ENCODE results near the gene CFL1. TPM values are rescaled to one million over a fixed set of nuclear protein-coding genes. Genes with fewer than 3 reads are reported as not detected.

CFL1 gene
- polyA plus RNA-seq, 5 donors, result 574 to 838 (median 723) TPM

DNA sequence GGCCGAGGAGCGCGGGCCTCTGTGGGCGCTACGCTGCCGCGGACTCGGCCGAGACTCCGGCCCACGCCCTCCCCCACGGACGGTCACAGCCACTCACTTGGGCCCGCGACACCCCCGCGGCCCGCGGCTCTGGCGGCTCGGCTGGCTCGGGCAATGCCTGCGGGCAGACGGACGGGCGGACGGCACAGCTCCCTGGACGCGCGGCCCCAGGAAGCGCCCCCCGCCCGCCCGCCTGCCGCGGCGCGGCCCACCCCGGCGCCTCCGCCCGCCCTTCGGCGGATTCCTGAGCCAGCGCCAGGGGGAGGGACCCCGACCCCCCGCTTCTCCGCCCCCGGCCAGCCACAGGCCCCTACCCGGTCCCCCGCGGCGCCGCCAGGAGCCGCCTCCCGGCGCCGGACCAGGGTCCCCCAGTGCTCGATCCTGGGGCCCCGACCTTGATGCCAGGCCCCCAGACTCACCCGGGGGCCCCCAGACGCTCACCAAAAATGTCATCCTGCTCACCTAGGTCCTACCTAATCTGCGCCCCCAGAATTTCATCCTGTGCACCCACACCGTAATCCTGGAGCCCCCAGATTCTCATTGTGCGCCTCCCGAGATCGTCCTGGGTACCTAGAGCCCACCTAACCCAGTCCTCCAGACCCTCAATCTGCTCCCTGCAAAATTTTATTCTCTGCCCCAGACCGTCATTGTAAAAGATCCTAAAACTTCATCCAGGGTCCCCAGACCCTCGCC is 14.8 kb upstream of the CFL1 start, which contains the start of gene EFEMP2:
Gene EFEMP2, minus strand, starts transcription at position 215 of the 732 bp plus-strand sequence. CDS start 446 bp downstream, outside the sequence.
- DNase-seq, result peak; percentile 76 to 80

DNA sequence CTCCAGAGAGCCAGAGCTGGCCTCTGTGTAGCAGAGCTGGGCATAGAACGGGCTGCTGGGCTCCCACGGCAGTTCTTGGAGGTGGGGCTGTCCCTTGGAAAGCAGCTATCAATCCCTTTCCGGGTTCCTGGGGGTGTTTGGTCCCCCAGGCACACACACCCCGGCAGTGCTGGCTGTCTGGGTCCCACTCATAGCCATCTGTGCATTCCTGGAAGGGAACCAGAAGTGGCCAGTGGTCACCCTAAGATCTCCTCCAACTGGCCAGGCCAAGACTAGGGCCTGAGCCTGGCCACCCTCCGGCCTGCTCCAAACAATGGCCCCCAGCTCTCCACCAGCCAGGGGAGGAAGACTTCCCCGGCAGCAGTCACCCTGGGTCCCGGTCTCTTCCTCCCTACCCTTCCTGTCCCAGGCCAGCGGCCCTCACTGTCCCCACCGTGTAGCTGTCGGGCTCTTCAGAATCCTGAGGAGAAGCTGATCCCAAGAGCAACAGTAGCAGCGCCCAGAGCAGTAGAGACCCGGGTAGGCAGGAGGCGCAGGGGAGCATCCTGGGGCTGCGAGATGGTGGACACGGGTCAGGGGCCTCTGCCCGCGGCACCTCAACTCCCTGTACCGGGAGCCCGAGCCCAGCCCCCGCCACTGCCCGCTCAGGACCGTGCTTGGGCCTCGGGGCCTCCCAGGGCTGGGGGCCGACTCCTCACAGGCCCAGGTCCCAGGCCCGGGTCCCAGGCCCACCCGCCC is 14.0 kb upstream of the CFL1 start:
- no peak for DNase-seq

DNA sequence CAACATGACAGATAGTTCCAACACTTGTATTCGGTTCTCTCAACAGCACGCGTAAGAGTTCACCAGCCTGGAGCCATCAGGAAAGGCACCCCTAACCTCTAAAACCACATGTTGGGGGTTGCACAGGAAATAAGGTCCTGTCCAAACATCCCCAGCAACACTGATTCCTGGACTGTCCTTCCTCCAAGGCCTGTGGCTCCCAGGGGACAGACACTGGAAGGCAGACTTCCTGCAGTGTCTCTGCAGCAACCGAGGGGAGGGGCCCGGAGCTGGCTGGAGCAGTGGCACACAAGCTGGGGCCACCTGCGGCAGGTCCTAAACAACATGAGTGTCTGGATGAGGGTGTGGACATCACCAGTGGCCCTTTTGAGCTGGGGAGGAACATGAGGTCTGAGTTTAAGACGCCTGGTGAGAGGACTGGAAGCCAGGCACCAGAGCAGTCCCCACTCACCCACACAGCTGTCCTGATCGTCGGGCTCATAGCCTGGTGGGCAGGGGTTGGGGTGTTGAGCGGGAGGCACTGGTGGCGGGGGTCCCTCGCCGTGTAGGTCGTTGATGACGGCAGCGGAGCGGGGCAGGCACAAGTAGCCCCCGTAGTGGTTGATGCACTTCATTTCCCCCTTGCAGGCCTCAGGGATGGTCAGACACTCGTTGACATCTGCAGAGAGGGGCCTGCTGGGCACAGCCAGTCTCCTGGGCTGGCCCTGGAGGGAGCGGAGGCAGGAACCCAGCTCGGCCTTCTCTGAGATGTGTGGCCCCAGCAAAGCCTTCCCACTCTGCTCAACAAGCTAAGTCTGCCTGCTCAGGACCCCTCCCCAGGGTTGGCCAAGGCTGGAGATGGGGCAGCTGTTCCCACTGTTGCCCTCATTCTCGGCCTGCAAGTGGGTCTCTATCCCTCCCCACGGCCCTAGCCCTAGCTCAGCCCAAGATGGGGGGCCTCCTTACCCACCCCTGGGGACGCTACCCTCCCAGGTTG is 13.0 kb upstream of the CFL1 start:
- DNase-seq, result no peak

DNA sequence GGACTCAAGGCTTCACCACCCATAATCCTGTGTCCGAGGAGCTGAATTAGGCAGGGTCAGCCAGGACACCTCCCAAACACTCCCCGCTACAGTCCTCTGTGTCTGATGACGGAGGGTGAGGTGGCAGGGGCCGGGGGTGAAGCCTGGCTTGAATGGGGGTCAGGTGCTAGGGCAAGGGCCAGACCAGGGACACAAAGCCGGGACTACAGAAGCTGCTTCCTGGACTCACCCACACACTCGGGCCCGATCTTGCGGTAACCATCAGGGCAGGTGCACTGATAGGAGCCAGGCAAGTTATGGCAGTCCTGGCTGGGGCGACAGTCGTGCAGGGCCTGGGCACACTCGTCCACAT is 12.3 kb upstream of the CFL1 start:
- no peak for DNase-seq

DNA sequence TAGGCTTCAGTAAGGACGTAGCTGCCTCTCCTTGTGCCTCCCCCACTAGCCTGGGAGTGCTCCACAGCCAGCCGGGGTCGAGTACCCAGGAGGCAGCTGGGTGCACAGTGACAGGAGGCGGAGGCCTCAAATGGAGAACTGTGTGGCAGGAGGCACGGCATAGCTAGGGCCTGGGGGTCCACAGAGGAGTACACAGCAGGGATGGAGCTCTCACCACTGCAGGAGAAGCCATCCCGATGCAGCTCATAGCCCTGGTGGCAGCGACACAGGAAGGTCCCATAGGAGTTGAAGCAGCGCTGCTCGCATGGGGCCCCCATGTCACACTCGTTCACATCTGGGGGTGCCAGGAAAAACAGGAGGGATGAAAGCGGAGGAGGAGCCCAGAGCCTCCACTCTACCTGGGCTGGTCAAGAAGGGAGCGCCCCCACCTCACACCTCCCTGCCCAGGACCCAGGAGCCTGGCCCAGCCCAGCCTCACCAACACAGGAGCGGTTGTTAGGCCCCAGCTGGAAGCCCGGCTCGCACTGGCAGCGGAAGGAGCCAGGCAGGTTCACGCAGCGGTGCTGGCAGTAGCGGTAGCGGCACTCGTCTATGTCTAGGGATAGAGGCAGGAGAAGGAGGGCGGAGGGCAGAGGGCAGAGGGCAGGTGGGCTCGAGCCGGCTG is 11.8 kb upstream of the CFL1 start:
- no peak for DNase-seq

DNA sequence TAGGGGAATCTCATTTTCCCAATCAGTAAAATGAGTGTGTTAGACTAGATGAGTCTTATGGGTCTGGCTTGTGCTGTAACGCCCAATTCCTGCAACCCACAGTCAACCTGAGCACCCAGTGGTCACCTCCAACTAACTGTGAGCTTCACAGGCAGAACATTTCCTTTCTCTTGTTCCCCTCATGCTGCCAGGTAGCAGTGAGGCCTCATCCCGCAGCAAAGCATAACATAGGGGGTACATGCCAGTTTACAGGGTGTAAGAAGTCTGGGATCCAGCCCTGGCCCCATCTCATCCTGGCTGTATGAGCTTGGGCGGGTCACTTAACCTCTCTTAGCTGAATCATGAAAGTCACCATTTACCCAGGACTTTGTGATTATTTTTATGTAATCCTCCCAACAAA is 10.9 kb upstream of the CFL1 start:
- DNase-seq, result no peak

DNA sequence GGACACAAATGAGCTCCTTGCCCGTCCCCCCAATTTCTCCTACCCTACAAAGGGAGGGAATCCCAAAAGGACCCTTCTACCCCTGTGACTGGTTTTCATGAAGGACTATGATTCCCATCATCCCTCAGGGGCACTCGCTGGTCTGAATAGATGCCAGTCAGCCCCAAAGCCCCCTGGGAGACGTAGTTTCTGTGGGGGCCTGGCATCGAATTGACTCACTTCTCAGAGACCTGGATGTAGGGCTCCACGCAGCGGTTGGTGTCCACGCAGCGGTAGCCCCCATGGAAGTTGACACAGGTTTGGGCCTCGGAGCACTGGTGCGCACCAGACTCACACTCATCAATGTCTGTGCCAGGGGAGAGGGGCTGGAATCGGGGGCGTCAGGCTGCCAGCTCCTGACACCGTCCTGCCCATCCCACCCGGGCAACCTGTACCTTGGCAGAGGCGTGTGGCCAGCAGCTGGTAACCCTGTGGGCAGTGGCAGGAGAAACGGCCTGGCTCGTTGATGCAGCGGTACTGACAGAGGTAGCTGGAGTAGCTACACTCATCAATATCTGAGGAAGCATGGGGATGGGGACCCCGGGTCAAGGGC is 10.2 kb upstream of the CFL1 start:
- DNase-seq, result no peak

DNA sequence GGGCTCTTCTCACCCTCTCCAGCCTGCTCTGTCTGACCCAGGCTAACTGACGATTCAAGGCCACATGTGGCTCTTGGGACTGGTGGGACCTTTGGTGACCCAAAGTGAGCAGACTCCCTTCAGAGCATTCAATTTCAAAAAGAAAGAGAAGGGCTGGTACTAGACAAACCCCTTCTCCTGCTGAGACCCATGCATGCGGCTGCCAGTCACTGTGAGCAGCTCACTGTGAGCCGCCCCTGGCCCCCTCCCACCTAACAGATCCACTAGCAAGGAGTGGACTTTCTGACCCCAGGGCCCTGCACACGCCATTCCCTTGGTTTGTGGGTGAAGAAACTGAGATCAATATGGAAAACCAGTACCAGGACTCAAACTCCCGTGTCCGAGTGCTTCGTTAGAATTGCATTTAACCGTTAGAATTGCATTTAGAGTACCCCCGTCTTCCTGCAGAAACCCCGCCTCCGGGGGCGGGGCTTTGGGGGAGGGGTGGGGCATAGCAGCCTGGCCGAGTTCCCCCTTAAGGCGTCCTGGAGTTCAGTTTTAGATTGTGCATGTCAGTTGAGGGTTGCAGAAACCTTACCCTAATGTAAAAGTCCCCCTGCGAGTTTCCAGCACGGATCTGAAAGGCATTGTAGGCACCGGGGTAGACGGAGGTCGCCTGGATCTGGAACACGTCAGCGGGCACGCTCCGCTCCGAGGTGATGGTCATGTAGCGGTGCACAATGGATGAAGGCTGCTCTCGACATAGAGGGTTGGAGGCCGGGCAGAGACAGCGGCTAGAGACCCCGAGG is 9.5 kb upstream of the CFL1 start:
- no peak for DNase-seq

DNA sequence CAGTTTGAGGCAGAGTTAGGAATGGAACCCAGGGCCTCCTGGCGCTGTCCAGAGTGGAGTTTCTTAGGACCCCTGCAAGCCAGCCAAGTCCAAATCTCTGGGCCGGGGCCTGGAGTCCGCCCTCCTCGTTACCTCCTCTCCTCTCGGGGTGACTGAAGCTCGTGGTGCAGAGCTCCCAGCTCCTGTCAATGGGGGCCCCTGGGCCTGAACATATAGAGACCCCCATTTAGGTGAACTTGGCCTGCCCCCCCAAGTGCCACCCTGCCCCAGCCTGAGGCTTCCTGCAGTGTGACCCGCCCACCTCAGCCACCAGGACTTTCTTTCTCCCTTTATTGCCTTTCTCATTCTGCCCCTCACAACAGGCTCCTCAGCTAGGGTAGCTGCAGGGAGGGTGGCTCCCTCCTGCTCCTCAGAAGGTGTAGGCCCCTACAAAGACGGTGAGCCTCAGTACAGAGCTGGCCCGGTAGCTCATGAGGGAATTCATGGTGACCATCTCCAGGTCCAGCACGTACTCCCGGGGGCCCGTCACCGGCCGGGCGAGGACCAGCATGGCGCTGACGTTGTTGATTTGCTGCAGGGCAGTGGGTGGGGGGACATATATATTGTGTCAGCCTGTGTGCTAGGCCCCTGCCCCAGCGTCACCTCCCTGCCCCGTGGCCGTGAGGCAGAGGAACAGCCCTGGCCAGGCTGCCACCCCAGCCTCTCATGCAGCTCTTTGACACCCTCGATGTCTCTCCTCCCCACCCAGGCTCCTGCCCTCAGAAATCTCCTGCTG is 8.7 kb upstream of the CFL1 start:
- no peak for DNase-seq

DNA sequence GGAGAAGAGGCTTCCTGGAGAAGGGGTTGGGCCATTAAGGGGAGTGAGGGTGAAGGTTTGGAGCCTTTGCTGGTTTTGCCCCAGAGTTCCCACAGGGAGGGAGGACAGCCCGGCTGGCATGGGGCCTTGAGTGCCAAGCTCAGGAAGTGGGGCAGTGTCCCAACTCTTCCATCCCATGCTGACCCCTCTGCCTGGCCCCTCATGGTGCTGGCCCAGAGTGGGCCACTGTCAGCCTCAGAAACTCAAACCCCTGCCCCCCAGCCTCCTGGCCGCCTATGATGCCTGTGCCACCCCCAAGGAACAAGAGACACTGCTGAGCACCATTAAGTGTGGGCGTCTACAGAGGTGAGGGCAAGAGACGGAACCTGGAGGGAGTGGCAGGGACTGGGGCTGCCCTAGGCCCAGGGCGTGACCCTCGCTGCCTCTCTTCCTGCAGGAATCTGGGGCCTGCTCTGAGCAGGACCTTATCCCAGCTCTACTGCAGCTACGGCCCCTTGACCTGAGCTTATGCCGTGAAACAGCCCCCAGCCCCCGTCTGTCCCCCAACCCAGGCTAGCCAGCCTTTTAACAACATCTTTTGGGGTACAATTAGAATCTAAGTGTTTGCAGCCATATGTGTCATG is 7.7 kb upstream of the CFL1 start:
- DNase-seq, result no peak

DNA sequence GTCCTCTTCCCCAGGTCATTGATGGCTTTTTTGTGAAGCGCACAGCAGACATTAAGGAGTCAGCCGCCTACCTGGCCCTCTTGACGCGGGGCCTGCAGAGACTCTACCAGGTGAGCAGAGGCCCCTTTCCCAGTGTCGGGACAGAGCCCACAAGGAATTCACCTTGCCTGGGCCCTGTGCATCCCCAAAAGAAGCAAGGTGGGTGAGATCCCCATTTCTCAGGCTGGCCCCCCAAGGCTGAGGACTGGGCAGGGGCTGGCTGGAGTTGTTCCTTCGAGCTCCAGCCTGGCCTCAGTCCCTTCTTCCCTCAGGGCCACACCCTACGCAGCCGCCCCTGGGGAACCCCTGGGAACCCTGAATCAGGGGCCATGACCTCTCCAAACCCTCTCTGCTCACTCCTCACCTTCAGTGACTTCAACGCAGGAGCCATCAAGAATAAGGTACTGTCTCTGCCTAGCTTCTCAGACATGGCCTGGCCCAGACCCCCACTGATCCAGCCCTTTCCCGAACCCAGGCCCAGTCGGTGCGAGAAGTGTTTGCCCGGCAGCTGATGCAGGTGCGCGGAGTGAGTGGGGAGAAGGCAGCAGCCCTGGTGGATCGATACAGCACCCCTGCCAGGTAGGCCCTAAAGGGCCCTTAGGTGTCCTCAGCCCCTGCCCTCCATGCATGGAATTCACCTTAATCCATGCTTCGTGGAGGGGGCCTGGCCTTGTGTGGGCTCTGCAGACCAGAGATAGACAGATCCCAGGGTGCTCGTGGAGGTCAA is 6.9 kb upstream of the CFL1 start:
- no peak for DNase-seq

DNA sequence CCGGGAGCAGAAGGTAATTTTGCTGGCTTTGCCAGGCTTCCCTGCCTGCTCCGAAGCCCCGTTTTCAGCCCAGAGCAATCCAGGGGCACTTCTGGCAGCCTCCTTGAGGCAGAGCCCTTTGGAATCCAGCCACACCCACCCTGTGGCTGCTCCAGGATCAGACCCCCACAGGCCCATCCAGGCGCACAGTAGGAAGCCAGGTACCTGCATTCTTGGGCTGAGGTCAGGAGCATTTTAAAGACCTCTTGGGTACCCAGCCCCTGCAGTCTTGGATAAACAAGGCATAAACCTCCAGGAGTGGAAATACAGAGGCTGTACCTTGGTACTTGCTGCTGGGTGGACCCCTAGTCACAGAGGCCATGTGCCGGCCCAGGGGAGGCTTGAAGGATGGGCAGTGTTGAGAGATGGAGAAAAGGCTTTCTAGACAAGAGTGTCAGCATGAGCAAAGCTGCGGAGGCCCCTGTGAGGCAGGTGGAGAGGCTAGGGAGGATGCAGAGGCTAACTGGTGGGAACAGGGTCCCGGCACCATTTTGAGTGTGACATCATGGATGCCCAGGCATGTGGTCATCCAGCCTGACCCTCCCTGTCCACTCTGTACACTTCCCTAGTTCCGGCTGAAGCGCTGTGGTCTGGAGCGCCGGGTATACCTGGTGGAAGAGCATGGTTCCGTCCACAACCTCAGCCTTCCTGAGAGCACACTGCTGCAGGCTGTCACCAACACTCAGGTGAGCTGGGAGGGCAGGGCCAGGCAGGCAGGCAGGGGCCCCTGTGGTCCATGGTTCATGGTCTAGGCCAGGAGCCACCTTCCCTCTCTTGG is 6.1 kb upstream of the CFL1 start:
- DNase-seq, result no peak

DNA sequence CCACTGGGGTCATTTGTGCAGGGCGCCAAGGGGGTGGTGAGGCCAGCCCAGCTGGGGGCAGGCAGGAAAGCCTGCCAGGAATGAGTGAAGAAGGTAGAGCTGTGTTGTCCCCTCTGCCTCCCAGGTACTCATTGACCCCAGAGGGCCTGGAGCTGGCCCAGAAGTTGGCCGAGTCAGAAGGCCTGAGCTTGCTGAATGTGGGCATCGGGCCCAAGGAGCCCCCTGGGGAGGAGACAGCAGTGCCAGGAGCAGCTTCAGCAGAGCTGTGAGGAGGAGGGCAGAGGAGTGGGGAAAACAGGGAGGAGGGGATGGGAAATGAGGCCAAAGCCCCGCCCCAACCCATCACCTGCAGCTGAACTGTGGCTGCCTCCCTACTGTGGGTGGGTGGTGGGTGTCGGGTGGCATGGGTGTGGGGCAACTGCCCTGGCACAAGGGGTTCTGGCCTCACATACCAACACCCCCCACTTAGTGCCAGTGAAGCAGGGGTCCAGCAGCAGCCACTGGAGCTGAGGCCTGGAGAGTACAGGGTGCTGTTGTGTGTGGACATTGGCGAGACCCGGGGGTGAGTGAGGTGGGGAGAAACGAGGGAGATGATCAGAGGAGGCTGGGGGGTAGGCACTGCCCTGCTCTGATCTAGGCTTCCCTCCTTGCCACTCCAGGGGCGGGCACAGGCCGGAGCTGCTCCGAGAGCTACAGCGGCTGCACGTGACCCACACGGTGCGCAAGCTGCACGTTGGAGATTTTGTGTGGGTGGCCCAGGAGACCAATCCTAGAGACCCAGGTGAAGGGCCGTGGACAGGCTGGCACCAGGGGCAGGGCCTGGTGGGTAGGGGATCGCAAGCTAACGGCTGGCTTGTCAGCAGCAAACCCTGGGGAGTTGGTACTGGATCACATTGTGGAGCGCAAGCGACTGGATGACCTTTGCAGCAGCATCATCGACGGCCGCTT is 5.2 kb upstream of the CFL1 start:
- no peak for DNase-seq

DNA sequence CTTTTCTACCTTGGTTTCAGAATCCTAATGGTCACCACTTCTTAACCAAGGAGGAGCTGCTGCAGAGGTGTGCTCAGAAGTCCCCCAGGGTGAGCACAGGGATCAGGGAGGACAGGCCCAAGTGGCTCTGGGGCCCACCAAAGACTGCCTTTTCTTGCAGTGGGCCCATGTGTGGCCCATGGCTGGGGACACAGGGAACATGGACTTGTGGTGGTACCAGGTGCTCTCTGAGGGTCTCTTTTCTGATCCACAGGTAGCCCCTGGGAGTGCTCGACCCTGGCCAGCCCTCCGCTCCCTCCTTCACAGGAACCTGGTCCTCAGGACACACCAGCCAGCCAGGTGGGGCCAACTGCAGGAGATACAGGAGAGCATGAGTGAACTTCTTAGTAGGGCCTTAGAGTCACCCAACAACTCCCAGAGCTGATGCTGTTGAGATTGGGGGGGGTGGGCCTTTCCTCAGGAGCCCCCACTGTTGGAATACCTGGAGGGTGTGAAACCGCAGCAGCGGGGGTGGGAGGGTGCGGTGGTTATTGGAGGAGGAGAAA is 4.3 kb upstream of the CFL1 start:
- no peak for DNase-seq

DNA sequence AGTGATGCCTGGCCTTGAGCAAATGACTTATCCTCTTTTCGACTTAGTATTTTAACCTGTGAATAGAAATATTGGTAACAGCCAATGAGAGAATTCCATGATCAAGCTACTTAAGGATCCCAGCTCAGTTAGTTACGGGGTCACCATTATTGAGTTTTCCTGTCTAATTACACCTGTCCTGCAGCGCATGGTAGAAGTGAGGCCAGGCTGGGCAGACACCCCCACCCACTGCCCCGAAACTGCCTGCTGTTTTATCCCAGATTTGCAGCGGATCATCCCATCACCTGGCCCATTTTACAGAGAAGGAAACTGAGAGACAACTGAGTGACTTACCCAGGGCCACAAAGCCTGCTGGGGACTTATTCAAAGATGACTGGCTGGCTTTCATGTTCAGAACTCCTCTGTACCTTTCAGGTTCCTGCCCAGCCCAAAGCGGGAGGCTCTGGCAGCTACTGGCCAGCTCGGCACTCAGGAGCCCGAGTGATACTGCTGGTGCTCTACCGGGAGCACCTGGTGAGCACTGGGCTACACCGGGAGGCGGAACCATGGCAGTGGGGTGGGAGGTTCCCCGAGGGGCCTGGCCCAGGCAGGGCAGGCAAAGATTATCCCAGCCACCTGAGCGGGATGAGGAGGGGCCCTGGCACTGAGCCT is 3.7 kb upstream of the CFL1 start:
- DNase-seq, result no peak

DNA sequence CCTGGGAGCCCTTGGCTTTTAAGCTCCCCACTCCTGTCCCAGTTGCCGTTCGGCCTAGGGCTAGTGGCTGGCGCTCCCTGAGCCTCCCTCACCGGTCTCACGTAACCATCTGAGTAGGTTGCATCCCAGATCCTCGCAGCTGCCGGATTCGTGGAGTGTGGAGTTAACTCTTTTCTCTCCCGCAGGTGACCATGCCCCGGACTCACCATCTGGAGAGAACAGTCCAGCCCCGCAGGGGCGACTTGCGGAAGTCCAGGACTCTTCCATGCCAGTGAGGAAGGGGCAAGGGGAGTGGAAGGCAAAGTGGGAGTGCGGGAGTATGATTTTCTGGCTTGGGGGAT is 3.2 kb upstream of the CFL1 start:
- DNase-seq, result no peak

All from right lung (tissue), 5 donors.